ENCODE data around the gene AHR.
"Not testable (repeated sequence)": the region's sequence is repeated elsewhere in the genome, so short reads cannot be mapped to it uniquely, and the experiment has no call there.

AHR gene

DNA sequence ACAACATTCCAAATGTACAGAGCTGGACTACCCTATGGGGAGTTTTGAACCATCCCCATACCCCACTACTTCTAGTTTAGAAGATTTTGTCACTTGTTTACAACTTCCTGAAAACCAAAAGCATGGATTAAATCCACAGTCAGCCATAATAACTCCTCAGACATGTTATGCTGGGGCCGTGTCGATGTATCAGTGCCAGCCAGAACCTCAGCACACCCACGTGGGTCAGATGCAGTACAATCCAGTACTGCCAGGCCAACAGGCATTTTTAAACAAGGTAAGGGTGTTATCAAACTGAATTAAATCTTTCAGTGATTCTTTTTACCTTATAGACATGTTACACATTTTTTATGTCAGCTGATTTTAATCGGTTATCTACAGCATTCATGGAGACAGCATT is 41.5 kb downstream of the AHR start:
- DNase-seq (ENCODE audit: low spot score) = no peak

DNA sequence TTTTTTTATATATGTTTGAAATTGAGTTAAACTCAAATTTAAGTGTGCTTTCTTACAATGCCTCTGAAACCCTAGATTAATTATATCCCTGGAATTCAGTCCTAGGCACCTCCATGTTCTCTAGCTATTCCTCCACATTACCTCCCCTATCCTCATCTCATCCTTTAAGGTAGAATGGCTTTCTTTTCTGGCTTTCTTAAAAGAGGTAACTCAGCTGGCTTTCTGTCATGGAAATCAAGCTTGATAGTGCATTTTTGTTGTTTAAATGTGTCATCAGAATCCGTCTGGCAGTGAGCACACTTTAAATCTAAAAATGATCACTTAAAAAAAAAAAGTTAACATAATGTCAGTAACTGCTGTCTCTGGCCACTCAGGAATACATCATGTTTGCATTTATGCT is 42.2 kb downstream of the AHR start:
- DNase-seq (ENCODE audit: low spot score) = no peak

DNA sequence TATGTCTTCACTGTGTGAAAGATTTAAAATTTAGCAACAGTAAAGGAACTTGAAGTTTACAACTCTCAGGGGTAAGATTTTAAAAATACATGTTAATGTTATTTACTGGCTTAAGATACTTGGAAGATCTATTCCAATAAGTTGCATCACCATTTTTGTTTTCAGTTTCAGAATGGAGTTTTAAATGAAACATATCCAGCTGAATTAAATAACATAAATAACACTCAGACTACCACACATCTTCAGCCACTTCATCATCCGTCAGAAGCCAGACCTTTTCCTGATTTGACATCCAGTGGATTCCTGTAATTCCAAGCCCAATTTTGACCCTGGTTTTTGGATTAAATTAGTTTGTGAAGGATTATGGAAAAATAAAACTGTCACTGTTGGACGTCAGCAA is 44.3 kb downstream of the AHR start:
- DNase-seq (ENCODE audit: low spot score) = no peak

- no peak for DNase-seq (ENCODE audit: low spot score)
Observed at GRCh38 chr7:17347401-17347800, 48.9 kb downstream of the AHR start.

GRCh38 chr7:17348932-17349331 is 50.5 kb downstream of the AHR start:
- not testable (repeated sequence) for DNase-seq (ENCODE audit: low spot score)

- DNase-seq (ENCODE audit: low spot score) = not testable (repeated sequence)
Observed at GRCh38 chr7:17350321-17350720, 51.9 kb downstream of the AHR start.

GRCh38 chr7:17353650-17354419 is 55.4 kb downstream of the AHR start:
- not testable (repeated sequence) for DNase-seq (ENCODE audit: low spot score)

GRCh38 chr7:17354473-17354872 is 56.0 kb downstream of the AHR start:
- DNase-seq (ENCODE audit: low spot score) = no peak

DNA sequence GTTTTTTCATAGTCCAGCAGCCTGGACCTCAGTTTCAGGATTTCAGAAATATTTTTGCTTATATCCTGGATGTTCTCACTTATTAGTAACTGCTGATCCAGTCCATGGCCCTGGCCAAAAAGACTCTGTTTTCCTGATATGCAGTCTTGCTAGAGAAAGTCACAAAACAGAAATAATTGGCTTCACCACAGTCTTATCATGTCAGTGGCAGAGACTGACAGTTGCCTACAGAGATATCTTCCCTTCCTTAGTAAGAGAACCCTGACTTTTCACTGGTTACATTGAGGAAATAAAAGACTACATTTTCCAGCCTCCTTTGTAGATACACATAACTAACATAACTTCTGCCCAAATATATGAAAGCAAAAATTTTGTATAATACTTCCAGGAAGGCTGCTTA is 56.6 kb downstream of the AHR start:
- DNase-seq (ENCODE audit: low spot score) = no peak

DNA sequence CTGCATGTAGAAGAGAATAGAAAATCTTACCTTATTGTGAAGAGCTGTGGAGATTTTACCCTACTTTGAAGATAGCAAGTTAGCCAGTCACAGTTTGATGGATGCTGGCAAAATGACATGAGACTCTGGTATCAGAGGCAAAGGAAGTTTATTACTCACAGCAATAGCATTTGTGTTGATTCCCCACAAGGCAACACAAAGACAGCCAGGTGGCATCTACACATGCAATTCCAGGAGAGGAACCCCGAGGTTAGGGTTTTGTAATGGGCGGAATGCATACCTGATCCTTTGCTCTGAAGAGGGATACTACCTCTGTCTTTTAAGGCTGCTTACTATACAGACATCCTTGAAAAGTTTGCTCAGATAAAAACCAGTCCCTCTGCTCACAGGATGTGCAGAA is 59.5 kb downstream of the AHR start:
- DNase-seq (ENCODE audit: low spot score) = no peak

- DNase-seq (ENCODE audit: low spot score) = no peak
Observed at GRCh38 chr7:17359610-17360009, 61.2 kb downstream of the AHR start.

DNA sequence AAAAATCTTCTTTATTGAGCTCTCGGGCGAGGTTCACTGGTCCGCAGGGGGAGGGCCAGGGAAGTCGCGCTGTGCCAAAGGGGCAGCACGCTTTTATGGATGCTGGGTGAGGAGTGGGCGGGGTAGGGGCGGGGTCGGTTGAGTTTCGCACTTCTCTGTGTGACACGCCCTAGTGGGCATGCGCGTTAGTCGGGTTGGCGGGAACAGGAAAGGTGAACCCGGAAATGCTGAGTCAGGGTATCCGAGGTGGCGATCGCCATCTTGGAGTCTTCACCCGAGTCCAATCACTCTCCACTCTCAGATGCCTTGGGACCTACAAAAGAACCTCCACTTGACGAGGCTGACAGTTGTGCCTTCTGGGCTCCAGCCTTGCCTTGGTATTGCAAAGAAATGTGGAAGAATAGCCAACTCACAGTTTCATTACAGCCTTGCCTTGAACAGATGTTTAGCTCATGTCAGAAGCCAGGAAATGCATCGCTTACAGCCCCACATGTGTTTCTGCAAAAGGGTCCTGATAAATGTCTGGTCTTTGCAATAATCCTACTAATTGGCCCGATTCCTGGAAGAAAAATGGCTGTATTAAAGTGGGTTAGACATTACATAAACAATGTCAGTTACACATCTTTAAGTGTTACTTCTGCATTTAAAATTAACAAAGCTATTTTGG is 64.1 kb downstream of the AHR start:
- no peak for DNase-seq (ENCODE audit: low spot score)

DNA sequence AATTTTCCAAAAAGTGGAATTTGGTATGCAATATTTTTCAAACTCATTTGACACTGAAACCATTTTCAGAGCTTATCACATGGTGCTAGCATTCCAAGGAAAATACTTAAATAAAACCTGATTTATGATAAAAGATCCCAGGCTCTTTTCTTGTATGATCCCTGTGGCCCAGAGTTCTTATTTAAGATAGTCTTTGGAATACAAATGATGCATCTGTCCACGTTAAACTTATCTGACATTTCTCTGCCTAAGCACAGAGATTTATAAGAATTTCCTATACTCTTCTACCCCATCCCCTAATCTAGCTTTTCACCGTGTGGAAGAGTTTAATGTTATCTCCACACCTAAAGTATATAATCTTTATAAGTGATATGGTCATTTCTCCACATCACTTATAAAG is 66.2 kb downstream of the AHR start:
- DNase-seq (ENCODE audit: low spot score) = no peak

GRCh38 chr7:17365775-17366174 is 67.3 kb downstream of the AHR start:
- DNase-seq (ENCODE audit: low spot score) = no peak

DNA sequence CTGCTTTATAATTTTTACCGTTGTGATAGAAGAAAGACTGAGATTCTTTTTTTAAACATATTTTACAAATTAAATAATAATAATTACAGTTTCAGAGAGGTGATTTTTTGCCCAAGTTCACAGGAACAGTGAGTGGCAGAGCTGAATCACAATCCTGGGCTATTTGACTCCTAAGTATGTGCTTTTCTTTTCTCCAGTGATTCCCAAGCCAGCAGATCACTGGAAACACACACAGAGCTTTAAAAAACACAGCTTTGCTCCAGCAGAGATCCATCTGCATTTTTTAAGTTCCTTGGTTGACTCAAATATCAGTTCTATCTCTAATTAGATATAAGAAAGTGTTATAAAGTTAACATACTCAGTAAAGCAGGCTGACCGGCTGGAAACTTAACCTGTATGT is 69.0 kb downstream of the AHR start:
- no peak for DNase-seq (ENCODE audit: low spot score)

DNA sequence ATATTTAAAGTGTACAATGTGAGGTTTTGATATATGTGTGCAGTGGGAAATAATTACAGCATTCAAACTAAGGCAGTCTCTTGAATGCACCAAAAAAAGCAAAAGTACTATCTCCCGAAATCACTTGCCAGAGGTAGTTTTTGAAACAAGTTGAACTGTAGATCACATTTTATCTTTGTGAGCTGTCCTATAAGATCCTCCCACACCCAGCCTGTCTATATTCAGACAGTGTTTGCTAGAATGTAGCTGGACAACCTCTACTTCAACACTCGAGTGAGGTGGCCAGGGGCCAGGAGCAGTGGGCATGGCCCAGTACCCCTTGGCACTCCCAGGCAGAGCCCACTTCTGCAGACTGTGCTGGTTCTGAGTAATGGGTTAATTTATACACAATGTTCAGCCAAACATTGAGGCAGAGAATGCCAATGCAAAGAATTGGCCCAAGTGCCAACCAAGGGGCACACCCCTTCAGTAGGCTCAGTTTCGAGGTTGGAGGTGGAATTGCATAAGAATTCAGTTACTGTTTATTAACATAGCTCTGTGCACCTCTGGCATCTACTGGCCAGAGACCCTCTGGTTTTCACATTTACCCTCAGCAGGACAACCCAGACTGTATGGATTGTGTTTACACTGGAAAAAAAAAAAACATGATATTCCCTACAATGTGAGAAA is 70.5 kb downstream of the AHR start:
- DNase-seq (ENCODE audit: low spot score) = no peak

DNA sequence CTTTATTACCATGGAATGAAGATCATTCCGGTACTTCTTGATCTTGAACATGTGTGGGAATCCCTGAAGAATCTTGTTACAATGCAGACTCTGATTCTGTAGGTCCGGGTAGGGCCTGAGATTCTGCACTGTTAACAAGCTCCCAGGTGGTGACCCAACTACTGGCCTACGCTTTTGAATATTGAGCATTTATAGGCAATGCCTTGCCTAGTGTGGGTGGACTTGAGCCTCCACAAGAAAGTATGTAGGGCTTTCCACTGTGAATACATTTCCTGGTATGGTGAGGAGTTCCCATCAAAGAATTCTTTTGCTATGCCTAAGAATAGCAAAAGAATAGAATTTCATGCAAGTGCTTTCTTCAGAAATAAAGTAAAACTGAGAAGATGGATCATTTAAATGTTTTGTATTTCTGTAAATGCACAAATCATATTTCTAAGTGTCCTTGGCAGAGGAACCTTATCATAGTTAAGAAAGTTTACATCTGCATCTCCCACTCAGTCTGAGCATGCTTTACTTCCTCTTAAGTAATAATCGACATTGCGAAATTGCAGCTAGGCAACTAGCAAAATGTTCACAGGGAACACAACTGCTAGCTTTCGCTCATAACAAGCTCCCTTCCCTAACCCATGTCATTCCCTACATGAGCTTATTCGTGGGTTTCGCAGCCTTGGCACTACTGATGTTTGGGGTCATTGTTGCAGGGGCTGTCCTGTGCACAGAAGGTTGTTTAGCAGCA is 71.4 kb downstream of the AHR start:
- DNase-seq (ENCODE audit: low spot score) = peak; percentile 38

DNA sequence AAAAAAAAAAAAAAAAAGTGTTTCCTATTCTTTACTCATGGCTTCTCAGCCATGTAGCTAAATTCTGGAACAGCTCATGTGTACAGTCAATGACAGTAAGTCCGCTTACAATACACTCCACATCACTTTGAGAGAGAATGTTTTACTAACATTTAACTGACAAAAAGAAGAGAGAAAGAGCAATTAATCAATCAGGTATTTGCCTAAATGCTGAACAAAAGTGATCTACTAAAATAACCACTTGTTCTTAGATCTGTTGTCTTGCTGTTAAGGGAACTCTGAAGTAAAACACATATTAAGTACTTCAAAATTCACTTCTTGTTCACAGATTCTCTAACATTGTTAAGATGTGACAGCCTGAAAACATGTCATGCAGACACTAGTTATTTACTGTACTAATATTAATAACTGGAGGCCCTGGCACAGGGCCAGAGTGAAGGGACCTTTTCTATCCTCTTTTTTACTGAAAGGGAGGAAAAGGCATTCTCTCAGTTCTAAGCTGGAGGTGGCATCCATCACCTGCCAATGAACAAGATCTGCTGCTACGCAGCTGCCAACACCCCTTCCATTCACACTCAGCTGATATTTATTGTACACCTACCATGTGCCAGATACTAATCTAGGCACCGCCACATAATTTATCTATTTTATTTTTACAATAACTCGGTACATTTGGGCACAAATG is 72.6 kb downstream of the AHR start:
- DNase-seq (ENCODE audit: low spot score) = no peak

DNA sequence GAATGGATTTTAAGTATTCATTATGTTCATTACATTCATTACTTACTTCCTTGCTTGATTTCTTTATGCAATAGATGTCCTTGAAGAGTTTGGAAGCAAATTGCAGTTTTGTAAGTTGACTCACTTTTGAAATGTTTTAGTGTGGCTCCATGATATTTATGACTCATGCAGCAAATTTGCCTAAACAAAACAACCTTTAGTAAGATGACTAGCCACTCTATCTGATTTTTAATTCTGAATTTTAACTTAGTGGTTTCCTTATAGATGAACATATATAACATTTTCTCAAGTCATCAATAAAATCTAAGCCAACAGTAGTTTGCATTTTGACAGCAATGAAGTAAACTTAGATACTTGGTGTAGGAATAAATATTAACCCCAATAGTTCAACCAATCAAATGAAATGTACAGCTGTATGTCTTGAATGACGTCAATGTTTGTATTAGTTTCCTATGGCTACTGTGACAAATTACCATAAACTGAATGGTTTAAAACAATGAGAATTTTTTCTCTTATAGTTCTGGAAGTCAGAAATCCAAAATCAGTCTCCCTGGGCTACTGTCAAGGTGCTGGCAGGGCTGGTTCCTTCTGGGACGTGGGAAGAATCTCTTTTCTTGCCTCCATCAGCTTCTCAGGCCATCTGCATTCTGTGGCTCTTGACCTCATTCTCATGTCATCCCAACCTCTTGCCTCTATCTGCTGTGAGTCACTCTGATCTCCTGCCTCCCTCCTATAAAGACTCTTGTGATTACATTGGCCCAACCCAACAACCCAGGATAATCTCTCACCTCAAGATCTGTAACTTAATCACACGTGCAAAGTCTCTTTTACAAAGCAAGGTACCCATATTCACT is 73.4 kb downstream of the AHR start:
- no peak for DNase-seq (ENCODE audit: low spot score)

- no peak for DNase-seq (ENCODE audit: low spot score)
Observed at GRCh38 chr7:17374157-17374556, 75.7 kb downstream of the AHR start.

GRCh38 chr7:17374654-17375053 is 76.2 kb downstream of the AHR start:
- DNase-seq (ENCODE audit: low spot score) = no peak

Measured in HuH-7.5 (cell line).